ENCODE data around the gene CAST.
"Not testable (repeated sequence)": the region's sequence is repeated elsewhere in the genome, so short reads cannot be mapped to it uniquely, and the experiment has no call there.

Gene CAST

DNA sequence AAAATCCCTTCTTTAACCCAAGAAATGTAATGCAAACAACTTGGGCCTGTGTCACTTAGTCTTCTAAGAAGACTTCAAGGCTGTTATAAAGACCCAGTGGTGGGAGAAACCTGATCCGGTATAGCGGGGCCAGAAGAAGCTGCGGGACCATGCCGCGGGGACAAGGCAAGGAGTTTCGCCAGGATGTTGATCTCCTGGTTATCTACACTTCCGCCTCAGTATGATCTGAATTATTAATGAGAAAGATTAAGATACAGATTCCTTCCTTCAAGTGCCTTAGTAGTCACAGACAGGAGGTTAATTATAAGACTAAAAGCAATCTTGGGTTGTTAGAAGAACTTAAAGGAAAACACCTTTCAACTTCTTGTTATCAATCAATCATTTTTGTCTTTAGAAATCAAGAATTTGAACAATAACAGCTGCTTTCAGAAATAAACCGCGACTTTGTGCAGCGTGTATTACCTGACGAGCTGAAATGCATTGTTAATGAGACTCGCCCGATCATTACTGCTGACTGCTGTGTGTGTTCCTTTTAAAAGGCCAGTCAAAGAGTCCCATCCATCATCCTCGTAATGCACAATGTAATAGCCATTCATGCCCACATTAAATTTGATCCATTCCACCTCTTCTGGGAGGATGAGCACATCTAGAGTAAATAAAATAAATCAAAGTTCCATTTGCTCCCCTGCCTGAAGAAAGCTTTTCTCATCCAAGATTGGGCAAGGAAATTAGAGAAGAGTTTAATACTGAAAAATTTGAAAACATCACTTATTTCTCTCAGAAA is 123.3 kb downstream of the CAST start:
- FAIRE-seq = peak; percentile 97

DNA sequence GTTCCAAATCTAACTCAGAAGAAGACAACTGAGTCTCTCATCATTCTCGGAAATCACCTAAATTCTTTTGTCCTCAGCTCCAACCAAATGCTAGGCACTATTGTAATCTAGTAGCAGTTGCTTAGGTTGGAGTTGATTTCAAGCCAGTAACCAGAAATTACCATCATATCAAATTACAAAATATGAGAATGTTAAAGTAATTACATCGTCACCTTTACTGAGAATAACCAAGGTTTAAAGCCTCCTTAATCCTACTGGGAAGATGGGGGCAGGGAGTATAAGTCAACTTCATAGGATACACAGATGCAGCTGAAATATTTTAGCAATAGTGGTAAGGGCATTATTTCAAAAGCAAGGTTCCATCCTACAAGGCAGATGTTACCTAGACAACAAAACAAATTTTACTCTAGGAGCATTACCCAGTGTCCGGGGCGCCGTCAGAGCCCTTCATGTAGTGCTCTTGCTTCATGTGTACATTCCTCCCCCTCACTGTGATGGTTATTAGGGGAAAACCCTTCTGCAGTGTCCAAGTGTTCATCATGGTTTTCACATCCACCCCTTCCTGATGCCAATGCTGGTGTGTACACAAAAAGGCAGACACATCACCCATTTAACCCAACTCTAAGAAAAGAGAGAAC is 126.1 kb downstream of the CAST start:
- no peak for FAIRE-seq

DNA sequence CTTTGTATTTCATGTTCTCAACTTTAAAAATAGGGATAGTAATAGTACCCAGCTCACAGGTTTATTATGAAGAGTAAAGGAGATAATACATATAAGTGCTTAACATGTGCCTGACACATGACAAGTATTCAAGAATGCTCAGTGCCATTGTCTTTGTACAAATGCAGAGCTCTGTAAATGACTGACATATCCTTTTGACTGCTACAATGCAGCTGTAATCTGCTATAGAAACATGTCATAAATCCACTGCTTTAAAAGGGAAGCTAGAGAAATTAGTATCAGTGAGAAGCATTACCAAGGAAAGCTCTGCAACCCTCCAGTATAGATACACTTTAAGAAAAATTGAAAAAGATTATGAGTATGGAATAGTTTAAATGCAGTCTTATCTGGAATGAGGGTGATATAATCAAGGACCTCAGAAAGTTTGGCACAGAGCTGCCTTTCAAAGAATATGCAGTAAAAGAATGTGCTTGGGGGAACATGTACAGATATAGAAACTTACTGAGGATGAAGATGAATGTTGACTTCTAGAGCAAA is 127.7 kb downstream of the CAST start:
- FAIRE-seq = no peak

DNA sequence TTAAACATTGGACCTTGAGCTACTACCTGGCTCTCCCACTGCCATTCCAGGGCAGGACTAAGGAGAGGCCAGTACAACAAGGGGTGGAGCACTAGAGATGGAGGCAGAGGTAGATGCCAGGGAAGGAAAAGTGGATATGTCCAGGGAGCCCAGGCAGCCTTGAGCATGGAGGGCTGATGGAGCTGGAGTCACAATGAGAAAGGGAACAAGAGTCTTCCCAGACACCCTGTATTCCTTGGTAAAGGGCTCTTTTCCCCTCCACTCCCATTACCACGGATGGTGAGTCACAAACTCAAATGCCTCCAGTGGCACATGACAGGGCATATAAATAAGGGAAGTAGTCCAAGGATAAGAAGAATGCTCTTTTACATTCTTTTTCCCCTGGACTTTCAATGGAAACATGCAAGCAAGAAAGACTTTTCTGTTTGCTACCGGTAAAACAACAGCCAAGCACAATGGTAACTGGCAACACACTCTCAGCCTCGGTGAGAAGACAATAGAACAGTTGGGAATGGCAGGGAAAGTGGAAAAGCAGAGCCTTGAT is 128.9 kb downstream of the CAST start:
- no peak for FAIRE-seq

DNA sequence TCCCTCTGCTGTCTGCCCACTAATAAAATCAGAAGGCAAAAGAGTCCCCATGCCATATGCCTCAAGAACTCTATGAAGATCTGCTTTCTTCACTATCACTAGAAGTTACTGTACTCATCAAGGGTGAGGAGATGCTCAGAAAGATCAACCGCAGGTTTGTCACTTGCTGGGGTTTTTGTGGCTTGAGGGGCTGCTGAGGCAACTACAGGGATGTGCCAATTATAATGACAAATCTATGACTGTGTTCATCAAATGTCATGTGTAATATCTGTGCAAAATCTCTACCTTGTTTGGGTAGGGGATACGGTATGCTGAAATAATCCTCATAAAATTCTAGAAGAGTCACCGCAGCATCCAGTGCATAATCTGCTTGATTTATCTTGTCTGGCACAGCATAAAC is 132.6 kb downstream of the CAST start:
- no peak for FAIRE-seq

DNA sequence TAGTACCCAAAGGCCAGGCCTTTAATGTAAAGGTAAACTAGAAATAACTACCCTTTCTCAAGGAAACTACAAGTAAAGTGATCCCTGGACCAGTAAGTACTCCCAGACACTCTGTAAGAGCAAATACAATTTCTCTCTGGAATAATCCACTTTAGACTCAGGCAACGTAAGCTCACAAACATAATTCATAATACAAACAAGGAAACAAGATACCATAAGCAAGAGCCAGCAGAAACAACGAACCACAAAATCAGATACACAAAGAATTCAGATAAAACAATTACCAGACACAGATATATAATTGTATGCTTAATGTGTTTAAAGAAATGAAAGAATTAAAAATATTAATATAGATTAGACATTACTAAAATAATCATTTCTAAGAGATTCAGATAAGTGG is 133.4 kb downstream of the CAST start:
- FAIRE-seq = no peak

DNA sequence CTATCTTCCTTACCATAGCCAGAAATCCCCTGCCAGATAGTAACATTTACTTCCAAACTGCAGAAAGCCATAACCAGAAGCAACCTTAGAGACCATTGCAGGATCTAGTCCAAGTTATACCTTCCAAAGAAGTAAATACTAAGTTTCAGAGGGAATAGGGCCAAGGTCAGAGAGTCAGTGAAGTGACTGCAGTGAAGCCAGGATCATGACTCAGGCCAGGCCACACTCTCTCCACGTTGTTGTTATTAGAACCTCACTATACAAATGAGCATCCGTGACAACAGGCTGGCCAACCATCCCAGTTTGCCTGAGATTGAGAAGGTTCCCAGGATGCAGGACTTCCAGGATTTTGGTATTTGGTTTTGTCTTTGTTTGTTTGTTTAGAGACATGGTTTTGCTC is 134.3 kb downstream of the CAST start:
- FAIRE-seq = no peak

DNA sequence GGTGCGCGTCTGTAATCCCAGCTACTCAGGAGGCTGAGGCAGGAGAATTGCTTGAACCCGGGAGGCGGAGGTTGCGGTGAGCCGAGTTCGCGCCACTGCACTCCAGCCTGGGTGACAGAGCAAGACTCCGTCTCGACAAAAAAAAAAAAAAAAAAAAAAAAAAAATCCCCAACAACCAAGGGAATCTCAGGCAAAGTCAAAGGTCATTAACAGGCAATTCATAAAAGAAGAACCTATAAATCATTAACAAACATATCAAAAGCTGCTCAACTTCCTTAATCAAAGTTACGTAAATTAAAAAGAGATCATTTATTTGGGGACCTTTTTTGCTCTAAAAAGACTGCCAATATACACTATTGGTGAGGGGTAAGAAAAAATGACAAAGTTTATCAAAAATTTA is 139.5 kb downstream of the CAST start:
- FAIRE-seq = not testable (repeated sequence)

DNA sequence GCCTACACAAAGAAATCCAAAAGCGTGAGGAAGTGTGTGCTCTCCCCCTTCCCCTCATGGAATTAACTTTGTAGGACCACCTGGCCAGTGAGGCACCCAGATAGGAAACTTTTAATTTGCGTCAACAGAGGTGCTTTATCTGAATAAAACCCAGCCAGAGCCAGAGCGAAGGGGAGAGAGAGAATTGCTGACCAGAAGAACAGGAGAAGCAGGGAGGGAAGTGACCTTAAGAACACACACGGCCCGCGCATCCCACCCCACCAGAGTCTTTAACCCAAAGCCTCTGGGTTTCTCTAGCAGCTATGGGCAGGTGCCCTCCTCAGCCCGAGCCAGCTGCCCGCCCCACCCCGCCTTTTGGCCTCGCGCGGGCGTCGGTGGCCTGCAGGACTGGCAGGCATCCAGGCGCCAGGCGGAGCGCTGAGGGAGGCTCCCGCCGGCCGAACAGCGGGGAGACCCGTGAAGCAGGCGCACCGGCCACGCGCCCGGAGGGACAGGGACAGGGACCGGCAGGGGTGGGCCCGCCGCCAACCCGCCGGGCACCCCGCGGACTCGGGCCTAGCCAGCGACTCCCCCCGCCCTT is 145.0 kb downstream of the CAST start:
- FAIRE-seq = no peak

DNA sequence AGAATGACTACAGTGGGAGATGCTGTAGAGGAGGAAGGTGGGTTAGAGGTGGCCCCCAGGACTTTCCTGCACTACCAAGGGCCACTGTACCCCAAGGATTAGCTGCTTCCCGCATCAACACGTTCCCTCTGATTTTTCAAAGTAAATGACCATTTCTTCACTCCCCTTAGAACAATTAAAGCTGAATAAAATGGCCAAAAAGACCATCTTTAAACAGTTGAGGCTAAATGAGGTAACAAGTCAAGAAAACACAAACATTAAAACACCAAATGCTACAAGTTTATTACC is 146.3 kb downstream of the CAST start:
- no peak for FAIRE-seq

DNA sequence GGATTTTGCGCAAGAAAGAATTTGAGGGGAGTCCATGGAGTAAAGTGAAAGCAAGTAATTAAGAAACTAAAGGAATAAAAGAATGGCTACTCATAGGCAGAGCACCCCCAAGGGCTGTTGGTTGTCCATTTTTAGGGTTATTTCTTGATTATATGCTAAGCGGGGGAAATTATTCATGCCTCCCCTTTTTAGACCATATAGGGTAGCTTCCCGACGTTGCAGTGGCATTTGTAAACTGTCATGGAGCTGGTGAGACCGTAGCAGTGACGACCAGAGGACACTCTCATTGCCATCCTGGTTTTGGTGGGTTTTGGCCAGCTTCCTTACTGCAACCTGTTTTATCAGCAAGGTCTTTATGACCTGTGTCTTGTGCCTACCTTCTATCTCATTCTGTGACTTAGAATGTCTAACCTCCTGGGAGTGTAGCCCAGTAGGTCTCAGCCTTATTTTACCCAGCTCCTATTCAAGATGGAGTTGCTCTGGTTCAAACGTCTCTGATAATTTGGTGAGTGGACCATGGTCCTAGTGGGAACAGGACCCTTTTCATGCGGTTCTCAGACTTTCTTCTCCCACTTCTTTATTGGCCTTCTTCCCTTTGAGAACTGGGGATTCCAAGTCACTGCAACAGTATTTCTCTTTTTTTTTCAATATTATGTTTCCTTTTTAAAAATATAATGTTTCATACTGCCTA is 146.8 kb downstream of the CAST start:
- FAIRE-seq = no peak

DNA sequence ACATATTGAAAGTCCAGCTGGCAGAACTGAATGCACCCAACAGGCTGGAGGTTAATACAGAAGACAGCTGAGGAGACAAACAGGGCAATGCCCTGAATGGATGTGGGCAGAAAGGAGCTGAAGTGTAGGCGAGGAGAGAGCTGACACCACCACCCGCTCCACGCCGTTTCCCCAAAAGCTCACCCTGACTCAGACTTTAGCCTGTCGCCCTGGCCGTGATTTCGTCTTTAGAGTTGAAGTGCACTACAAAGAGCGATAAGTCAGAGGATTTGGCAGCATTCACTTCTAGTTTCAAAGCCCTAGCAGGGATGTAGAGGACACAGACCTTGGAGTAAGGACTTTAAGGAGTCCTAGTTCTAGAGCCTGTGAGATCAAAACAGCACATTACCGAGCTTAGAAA is 147.7 kb downstream of the CAST start:
- no peak for FAIRE-seq

DNA sequence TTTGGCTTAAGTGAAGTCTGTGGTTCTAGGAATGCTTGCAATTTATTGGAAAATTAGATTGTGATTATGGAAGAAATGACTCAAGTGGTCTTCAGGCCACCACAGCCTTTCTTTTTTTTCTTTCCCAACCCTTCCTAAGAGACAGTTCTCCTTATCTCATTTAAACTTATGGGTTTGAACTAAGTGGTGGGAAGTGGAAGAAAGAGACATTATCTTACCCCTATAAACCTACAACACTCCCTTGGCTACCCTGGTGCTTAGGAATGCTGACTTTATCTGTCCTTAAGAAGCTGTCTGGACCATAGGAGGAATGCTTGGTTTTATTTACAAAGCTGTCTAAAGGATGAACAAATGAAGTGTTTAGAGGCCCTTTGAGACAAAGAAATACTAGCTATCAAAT is 150.7 kb downstream of the CAST start:
- FAIRE-seq = no peak

DNA sequence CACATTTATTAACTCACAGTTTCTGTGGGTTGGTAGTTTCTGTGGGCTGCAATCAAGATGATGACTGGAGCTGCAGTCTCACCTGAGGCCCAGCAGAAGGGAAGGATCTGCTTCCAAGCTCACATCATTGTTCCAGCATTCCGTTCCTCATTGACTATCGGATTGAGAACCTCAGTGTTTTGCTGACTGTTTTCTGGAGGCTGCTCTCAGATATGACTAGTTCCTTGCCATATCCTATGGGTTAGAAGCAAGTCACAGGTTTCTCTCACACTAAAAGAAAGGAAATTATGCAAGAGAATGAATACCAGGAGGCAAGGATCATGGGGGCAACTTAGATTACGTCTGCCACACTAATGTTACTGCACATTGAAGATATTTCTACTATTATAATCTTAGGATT is 151.9 kb downstream of the CAST start:
- no peak for FAIRE-seq

DNA sequence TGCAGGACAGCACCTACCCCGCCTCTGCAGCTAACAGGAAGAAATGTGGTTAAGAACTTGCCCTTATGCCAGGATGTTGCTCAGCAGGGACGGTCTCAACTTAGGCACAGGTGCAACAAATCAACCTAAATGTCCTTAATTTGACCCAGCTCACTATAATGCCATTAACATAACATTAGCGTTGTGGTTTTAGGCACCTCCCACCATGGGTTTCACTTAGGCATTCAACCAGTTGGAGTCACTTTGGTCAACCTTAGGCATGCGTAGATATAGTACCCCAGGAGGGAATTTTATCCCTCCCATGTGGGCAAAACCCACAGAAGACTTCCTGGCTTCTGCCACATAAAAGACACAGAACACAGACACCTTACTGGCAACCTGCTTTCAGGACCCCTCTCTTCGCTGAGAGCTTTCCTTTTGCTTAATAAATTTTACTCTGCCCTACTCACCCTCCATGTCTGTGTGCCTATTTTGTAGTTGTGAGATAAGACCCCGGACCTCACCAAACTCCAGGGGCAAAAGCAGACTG is 154.3 kb downstream of the CAST start:
- FAIRE-seq = no peak

DNA sequence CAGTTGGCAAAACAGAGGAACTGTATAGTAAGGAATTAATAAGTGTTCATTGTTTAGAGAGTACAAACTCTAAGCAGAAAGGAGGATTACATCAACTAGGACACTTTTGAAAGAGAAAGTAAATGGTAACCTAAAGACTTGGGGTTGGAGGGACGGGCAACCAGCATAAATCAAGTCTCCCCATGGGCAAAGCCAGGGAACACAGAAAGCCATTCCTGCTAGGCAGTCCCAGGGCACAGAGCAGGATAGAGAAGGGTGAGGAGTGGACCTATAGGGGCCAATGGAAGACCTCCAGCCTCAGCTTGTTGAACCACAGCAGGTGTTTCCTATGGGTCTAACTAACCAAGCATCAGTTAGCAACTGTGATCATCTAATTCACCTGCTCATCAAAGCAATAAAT is 154.8 kb downstream of the CAST start:
- no peak for FAIRE-seq

DNA sequence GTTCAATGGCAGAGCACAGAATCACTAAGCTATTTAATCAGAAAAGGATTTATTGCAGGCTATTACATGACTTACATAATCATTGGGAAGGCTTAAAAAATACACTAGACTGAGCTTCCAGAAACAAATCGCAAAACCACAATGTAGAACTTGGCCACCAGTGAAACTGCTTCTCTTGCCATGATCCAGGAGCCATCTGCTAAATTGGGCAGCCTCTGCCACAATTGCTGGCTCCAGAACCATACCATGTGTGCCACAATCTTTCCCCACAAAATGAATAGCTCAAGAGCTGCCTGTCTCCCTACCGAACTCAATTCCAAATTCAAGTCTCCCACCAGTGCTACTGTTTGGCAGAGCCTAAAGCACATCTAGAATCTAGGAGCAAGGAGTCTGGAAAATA is 155.3 kb downstream of the CAST start:
- FAIRE-seq = no peak

DNA sequence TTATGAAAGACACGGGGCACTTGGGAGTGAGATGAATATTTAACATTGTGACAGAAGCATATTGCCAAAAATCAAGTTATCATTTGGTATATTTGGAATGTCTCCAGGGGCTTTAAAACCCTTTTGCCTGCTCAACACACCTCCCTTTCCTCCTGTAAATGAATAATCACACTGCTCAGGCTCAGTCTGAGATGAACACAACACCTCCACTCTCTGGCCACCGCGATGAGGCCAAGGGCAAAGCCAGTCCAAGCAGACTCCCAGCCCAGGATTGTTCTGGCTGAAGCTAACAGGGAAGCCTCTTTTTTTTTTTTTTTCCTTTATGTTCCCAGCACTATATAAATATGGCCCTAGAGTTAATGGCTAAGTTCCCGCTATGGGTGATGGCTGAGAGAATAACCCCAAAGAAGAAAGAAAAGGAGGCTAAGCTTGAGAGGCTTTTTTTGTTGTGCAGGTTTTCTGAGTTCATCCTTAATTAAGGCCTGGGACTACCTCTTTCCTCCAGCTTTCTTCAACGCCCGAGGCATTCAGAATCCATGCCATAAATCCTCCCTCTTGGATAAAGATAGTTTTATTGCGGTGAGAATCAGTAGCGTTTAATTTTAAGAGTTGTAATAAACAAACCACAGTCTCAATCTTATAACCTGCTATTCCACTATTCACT is 156.1 kb downstream of the CAST start:
- FAIRE-seq = no peak

DNA sequence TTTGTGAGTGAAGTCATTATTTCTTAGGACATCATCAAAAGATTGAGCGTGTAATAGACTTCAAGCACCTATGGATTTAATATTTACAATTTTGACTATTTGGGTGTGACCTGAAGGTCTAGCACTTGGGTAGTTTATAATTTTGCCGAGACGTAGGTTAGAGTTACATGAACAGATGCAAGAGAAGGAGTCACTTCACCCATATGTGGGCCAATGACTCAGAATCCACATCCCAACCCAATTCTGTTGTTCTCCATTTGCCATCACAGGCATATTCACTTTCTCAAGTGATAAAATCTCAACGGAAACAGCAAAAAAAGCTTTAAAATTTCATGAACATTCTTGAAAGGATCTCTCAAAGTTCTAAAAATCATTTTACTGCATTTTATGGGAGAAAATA is 157.6 kb downstream of the CAST start:
- FAIRE-seq = no peak

DNA sequence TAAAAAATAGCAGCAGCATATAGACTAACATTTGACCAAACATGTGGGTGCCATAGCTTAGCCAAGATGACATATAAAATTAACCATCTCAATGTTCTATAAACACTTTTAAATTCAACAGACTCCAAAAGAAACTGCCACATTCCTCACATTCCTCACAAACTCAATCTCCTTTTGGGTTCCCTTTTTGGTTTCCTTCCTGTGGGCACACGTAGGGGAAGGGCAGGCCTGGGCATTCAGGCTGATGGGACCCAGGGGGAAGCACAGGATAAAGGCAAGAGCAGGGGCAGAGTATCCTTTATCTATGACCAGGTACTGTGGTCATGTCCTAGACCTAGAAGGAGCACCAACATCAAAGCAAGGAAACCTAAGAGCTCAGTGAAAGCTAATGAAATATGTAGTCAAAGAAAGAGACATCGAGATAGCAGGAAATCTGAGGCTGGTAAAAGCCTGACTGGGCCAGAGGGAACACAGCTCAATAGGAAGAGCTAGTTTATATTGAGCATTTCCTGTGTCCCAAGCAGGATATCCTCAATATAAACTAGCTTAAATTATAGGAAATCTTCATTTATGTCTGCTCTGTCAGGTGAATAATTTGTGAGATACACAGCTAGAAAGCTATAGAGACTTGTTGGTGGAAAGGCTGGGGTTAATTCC is 159.2 kb downstream of the CAST start:
- FAIRE-seq = no peak

DNA sequence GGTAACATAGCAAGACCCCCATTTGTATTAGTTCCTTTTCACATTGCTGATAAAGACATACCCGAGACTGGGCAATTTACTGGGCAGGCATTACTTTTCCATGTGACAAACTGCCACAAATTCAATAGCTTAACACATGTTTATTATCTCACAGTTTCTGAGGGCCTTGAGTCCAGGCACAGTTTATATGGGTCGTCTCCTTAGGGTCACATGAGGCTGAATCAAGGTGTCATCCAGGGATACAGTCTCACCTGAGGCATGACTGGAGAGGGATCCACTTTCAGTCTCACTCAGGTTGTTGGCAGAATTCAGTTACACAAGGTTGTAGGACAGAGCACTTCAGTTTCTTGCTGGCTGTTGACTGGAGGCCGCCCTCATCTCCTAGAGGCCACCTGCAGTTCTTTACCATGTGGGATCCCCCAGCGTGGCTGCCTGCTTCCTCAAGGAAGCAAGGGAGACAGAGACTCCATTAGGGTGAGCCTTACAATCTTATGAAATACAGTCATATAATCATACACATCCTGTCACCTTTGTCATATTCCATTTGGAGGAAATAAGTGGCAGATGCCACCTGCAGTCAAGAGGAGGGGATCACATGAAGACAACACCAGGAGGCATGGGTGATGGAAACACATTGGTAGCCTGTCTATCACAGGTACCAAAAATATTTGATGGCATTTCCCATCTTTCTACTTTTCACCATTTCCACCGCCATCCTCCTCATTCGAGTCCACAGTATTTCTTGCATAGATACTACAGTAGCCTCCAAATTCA is 160.7 kb downstream of the CAST start:
- FAIRE-seq = no peak

Data from islet of Langerhans (tissue), 1 donor.